ENCODE measurements around the gene MDC1. TPM values are rescaled to one million over a fixed set of nuclear protein-coding genes. Genes with fewer than 3 reads are reported as not detected.

MDC1 gene
- total and polyA plus RNA-seq, 2 of the 13 experiments (the other 11 are each of a cell fraction or from before 2014, with no cell fraction given), result 8.4 to 14.0 TPM

DNA sequence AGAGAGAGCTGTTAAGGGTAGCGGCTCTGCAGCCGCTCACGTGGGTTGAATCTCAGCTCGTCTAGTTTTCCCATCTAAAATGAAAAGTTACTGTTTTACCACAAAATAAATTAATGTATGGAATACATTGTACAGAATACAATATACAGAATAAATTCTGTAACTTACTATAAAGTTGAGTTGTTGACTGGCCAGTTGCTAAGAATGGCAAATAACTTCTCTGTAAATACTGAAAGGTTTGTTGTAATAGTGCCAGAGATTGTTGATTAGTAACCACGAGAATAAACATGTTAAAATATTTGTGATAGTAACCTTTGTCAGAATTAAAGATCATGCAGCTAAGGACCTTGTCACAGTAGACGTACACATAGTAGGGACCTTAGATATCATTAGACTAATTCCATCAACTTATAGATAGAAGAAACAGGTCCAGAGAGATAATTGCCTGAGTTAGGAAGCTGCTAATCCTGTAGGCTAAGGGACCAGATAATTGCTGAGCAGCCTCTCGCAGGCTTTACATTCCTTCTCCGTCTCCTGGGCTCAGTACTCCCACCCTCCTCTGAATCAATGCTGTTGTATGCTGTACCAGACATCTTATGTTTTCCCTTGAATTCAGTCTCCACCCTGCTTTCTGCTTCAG lies 25.8 kb downstream of the MDC1 start (continued):
- TF ChIP-seq, protein P1, sequence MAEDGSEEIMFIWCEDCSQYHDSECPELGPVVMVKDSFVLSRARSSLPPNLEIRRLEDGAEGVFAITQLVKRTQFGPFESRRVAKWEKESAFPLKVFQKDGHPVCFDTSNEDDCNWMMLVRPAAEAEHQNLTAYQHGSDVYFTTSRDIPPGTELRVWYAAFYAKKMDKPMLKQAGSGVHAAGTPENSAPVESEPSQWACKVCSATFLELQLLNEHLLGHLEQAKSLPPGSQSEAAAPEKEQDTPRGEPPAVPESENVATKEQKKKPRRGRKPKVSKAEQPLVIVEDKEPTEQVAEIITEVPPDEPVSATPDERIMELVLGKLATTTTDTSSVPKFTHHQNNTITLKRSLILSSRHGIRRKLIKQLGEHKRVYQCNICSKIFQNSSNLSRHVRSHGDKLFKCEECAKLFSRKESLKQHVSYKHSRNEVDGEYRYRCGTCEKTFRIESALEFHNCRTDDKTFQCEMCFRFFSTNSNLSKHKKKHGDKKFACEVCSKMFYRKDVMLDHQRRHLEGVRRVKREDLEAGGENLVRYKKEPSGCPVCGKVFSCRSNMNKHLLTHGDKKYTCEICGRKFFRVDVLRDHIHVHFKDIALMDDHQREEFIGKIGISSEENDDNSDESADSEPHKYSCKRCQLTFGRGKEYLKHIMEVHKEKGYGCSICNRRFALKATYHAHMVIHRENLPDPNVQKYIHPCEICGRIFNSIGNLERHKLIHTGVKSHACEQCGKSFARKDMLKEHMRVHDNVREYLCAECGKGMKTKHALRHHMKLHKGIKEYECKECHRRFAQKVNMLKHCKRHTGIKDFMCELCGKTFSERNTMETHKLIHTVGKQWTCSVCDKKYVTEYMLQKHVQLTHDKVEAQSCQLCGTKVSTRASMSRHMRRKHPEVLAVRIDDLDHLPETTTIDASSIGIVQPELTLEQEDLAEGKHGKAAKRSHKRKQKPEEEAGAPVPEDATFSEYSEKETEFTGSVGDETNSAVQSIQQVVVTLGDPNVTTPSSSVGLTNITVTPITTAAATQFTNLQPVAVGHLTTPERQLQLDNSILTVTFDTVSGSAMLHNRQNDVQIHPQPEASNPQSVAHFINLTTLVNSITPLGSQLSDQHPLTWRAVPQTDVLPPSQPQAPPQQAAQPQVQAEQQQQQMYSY (CRISPR knock-in tag; IDR thresholded peaks at IDR 0.05), result no peak
- TF ChIP-seq, protein P2, sequence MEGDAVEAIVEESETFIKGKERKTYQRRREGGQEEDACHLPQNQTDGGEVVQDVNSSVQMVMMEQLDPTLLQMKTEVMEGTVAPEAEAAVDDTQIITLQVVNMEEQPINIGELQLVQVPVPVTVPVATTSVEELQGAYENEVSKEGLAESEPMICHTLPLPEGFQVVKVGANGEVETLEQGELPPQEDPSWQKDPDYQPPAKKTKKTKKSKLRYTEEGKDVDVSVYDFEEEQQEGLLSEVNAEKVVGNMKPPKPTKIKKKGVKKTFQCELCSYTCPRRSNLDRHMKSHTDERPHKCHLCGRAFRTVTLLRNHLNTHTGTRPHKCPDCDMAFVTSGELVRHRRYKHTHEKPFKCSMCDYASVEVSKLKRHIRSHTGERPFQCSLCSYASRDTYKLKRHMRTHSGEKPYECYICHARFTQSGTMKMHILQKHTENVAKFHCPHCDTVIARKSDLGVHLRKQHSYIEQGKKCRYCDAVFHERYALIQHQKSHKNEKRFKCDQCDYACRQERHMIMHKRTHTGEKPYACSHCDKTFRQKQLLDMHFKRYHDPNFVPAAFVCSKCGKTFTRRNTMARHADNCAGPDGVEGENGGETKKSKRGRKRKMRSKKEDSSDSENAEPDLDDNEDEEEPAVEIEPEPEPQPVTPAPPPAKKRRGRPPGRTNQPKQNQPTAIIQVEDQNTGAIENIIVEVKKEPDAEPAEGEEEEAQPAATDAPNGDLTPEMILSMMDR (CRISPR knock-in tag; IDR thresholded peaks at IDR 0.05), result 0 out of 2 replicates have a peak, but pooled peaks have one; percentile 2
- no peak for TF ChIP-seq ZFP41 (CRISPR knock-in tag; IDR thresholded peaks at IDR 0.05; ENCODE audit: borderline replicate concordance)
- TF ChIP-seq, protein P3, sequence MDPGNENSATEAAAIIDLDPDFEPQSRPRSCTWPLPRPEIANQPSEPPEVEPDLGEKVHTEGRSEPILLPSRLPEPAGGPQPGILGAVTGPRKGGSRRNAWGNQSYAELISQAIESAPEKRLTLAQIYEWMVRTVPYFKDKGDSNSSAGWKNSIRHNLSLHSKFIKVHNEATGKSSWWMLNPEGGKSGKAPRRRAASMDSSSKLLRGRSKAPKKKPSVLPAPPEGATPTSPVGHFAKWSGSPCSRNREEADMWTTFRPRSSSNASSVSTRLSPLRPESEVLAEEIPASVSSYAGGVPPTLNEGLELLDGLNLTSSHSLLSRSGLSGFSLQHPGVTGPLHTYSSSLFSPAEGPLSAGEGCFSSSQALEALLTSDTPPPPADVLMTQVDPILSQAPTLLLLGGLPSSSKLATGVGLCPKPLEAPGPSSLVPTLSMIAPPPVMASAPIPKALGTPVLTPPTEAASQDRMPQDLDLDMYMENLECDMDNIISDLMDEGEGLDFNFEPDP (CRISPR knock-in tag; conservative IDR thresholded peaks at IDR 0.05), result 0 out of 2 replicates have a peak, but pooled peaks have one; percentile 57
- TF ChIP-seq NRL (CRISPR knock-in tag; IDR thresholded peaks at IDR 0.05; ENCODE audit: borderline replicate concordance), result no peak
- TF ChIP-seq ZFP36L1 (CRISPR knock-in tag; IDR thresholded peaks at IDR 0.05), result peak; percentile 74; the same call in 1 of the 2 replicates
- TF ChIP-seq ZNF563 (CRISPR knock-in tag; IDR thresholded peaks at IDR 0.05), result 0 out of 2 replicates have a peak, but pooled peaks have one; percentile 1
- TF ChIP-seq, protein P4, sequence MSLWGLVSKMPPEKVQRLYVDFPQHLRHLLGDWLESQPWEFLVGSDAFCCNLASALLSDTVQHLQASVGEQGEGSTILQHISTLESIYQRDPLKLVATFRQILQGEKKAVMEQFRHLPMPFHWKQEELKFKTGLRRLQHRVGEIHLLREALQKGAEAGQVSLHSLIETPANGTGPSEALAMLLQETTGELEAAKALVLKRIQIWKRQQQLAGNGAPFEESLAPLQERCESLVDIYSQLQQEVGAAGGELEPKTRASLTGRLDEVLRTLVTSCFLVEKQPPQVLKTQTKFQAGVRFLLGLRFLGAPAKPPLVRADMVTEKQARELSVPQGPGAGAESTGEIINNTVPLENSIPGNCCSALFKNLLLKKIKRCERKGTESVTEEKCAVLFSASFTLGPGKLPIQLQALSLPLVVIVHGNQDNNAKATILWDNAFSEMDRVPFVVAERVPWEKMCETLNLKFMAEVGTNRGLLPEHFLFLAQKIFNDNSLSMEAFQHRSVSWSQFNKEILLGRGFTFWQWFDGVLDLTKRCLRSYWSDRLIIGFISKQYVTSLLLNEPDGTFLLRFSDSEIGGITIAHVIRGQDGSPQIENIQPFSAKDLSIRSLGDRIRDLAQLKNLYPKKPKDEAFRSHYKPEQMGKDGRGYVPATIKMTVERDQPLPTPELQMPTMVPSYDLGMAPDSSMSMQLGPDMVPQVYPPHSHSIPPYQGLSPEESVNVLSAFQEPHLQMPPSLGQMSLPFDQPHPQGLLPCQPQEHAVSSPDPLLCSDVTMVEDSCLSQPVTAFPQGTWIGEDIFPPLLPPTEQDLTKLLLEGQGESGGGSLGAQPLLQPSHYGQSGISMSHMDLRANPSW (CRISPR knock-in tag; IDR thresholded peaks at IDR 0.05; ENCODE audit: borderline replicate concordance), result 0 out of 2 replicates have a peak, but pooled peaks have one; percentile 53
- no peak for TF ChIP-seq RFXAP (CRISPR knock-in tag; IDR thresholded peaks at IDR 0.05; ENCODE audit: borderline replicate concordance)
- no peak for TF ChIP-seq ZNF367 (CRISPR knock-in tag; IDR thresholded peaks at IDR 0.05; ENCODE audit: borderline replicate concordance)
- TF ChIP-seq, protein P5, sequence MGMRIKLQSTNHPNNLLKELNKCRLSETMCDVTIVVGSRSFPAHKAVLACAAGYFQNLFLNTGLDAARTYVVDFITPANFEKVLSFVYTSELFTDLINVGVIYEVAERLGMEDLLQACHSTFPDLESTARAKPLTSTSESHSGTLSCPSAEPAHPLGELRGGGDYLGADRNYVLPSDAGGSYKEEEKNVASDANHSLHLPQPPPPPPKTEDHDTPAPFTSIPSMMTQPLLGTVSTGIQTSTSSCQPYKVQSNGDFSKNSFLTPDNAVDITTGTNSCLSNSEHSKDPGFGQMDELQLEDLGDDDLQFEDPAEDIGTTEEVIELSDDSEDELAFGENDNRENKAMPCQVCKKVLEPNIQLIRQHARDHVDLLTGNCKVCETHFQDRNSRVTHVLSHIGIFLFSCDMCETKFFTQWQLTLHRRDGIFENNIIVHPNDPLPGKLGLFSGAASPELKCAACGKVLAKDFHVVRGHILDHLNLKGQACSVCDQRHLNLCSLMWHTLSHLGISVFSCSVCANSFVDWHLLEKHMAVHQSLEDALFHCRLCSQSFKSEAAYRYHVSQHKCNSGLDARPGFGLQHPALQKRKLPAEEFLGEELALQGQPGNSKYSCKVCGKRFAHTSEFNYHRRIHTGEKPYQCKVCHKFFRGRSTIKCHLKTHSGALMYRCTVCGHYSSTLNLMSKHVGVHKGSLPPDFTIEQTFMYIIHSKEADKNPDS (CRISPR knock-in tag; IDR thresholded peaks at IDR 0.05), result peak; percentile 42; the same call in 1 of the 2 replicates
- TF ChIP-seq ZNF496 (CRISPR knock-in tag; IDR thresholded peaks at IDR 0.05; ENCODE audit: insufficient replicate concordance), result no peak
- TF ChIP-seq, protein P6, sequence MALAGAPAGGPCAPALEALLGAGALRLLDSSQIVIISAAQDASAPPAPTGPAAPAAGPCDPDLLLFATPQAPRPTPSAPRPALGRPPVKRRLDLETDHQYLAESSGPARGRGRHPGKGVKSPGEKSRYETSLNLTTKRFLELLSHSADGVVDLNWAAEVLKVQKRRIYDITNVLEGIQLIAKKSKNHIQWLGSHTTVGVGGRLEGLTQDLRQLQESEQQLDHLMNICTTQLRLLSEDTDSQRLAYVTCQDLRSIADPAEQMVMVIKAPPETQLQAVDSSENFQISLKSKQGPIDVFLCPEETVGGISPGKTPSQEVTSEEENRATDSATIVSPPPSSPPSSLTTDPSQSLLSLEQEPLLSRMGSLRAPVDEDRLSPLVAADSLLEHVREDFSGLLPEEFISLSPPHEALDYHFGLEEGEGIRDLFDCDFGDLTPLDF (CRISPR knock-in tag; IDR thresholded peaks at IDR 0.05), result peak; percentile 2; the same call in 1 of the 2 replicates
- no peak for TF ChIP-seq MAFF (IDR thresholded peaks at IDR 0.05; ENCODE audit: low read depth, low read length)

Data from HepG2 (cell line).